GM18499 (cell line): ENCODE measurements around the gene MBD3.
"Not testable (repeated sequence)": the region's sequence is repeated elsewhere in the genome, so short reads cannot be mapped to it uniquely, and the experiment has no call there.

Source experiments
- ATAC-seq: cut with Tn5 transposase; IDR thresholded peaks from one replicate; pipeline ENCODE4 v1.9.1; 2021; ENCODE audit warnings: moderate number of reproducible peaks; ENCODE audit not compliant: insufficient read depth, unreplicated experiment

The MBD3 gene

GRCh38 chr19:1553415-1553814 is 39.2 kb downstream of the MBD3 start:
- ATAC-seq = no peak

GRCh38 chr19:1551068-1552040 is 41.3 kb downstream of the MBD3 start:
- no peak for ATAC-seq

GRCh38 chr19:1549332-1549945 is 43.2 kb downstream of the MBD3 start:
- no peak for ATAC-seq

GRCh38 chr19:1540365-1540925 is 52.2 kb downstream of the MBD3 start:
- ATAC-seq = no peak

GRCh38 chr19:1539749-1540148 is 52.9 kb downstream of the MBD3 start:
- not testable (repeated sequence) for ATAC-seq

- no peak for ATAC-seq
Measured at GRCh38 chr19:1538978-1539377, 53.7 kb downstream of the MBD3 start.

- ATAC-seq = not testable (repeated sequence)
Measured at GRCh38 chr19:1535699-1536098, 57.0 kb downstream of the MBD3 start.

- ATAC-seq = no peak
Measured at GRCh38 chr19:1534972-1535371, 57.7 kb downstream of the MBD3 start.

GRCh38 chr19:1533510-1534150 is 59.0 kb downstream of the MBD3 start:
- no peak for ATAC-seq

- no peak for ATAC-seq
Measured at GRCh38 chr19:1532003-1532402, 60.7 kb downstream of the MBD3 start.

GRCh38 chr19:1531587-1531986 is 61.1 kb downstream of the MBD3 start:
- no peak for ATAC-seq

- ATAC-seq = not testable (repeated sequence)
Measured at GRCh38 chr19:1530856-1531255, 61.8 kb downstream of the MBD3 start.

- ATAC-seq = no peak
Measured at GRCh38 chr19:1529430-1529816, 63.2 kb downstream of the MBD3 start.

GRCh38 chr19:1528596-1529429 is 63.9 kb downstream of the MBD3 start:
- ATAC-seq = no peak

- ATAC-seq = no peak
Measured at GRCh38 chr19:1527650-1528309, 64.9 kb downstream of the MBD3 start.

GRCh38 chr19:1526979-1527649 is 65.6 kb downstream of the MBD3 start:
- ATAC-seq = no peak

GRCh38 chr19:1526066-1526778 is 66.4 kb downstream of the MBD3 start:
- no peak for ATAC-seq

- no peak for ATAC-seq
Measured at GRCh38 chr19:1525343-1525742, 67.3 kb downstream of the MBD3 start.
